Measurements from ENCODE around the gene NEK5.
A peak's percentile ranks its signal among the peaks of the same experiment; 100 is the strongest.

The NEK5 gene

GRCh38 chr13:52034616-52035226 lies 94.2 kb downstream of the NEK5 start:
- H3K9me3 ChIP-seq (ENCODE audit: control insufficient read depth, insufficient read depth, low read depth, low read length) = no peaks in the 10 kb centered on the region
- no peak overlapping the region for H3K4me3 ChIP-seq (ENCODE audit: low read depth, low read length)
- H3K36me3 ChIP-seq (ENCODE audit: control insufficient read depth in 2 of 2, insufficient read depth in 1 of 2, low read length in 2 of 2) = no peaks in the 10 kb centered on the region
- ChIA-PET POLR2A (no interaction called here), CTCF (interaction anchor here (0.5 to 0.6 kb wide), 2 partner anchors 33 to 51 kb away, joined by 3 to 4 read pairs; no protein-coding TSS in a partner anchor)
- TF ChIP-seq, protein P1, sequence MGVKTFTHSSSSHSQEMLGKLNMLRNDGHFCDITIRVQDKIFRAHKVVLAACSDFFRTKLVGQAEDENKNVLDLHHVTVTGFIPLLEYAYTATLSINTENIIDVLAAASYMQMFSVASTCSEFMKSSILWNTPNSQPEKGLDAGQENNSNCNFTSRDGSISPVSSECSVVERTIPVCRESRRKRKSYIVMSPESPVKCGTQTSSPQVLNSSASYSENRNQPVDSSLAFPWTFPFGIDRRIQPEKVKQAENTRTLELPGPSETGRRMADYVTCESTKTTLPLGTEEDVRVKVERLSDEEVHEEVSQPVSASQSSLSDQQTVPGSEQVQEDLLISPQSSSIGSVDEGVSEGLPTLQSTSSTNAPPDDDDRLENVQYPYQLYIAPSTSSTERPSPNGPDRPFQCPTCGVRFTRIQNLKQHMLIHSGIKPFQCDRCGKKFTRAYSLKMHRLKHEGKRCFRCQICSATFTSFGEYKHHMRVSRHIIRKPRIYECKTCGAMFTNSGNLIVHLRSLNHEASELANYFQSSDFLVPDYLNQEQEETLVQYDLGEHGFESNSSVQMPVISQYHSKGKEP (tag by site-specific recombination; IDR thresholded peaks at IDR 0.05) = peak; percentile 70; the same call in 1 of the 2 replicates
- peak; percentile 32; the same call in 1 of the 2 replicates for TF ChIP-seq FEZF1 (tag by site-specific recombination; IDR thresholded peaks at IDR 0.05)
- TF ChIP-seq SETDB1 (IDR thresholded peaks at IDR 0.05; ENCODE audit: insufficient read length, low read length) = peak; percentile 38
- TF ChIP-seq OSR2 (tag by site-specific recombination; IDR thresholded peaks at IDR 0.05) = no peak
- TF ChIP-seq PRDM6 (tag by site-specific recombination; IDR thresholded peaks at IDR 0.05) = peak; percentile 63; the same call in 1 of the 2 replicates
- H3K4me1 ChIP-seq (ENCODE audit: control insufficient read depth, insufficient read depth, low read length) = no peaks in the 10 kb centered on the region
- H3K27ac ChIP-seq (ENCODE audit: extremely low read depth, low read depth, low read length) = no peak overlapping the region

DNA sequence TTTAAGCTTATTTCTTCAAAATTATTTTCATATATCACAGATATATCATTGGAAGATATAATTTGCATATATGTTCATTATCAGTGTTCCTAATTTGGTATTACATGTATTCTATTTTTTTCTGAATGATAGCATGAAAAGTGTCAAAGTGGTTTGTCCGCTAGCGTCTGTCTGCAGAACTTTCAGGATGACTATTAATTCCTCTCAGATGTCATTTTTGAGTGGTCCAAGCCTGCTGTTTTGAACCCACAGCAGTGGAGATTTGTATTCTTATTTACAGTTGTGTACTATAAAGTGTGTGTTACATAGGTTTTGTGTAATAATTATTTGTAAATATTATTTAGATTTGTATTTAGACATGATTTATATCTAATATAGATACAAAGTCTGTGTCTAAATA lies 95.8 kb downstream of the NEK5 start:
- ChIA-PET POLR2A (interaction anchor here (2.0 kb wide), 1 partner anchor 21 kb away, joined by 6 read pairs; the partner anchor contains the start of gene ALG11), CTCF (interaction anchor here (0.6 kb wide), 1 partner anchor 36 kb away, joined by 3 read pairs; no protein-coding TSS in a partner anchor)

More for the DNA sequence above, 95.8 kb downstream of the NEK5 start:
- TF ChIP-seq, protein P2, sequence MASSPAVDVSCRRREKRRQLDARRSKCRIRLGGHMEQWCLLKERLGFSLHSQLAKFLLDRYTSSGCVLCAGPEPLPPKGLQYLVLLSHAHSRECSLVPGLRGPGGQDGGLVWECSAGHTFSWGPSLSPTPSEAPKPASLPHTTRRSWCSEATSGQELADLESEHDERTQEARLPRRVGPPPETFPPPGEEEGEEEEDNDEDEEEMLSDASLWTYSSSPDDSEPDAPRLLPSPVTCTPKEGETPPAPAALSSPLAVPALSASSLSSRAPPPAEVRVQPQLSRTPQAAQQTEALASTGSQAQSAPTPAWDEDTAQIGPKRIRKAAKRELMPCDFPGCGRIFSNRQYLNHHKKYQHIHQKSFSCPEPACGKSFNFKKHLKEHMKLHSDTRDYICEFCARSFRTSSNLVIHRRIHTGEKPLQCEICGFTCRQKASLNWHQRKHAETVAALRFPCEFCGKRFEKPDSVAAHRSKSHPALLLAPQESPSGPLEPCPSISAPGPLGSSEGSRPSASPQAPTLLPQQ (tag by site-specific recombination; IDR thresholded peaks at IDR 0.05) = no peak
- no peak for TF ChIP-seq ZBTB10 (tag by site-specific recombination; IDR thresholded peaks at IDR 0.05)
- TF ChIP-seq ZNF677 (tag by site-specific recombination; IDR thresholded peaks at IDR 0.05) = no peak
- no peak for TF ChIP-seq ZBTB20 (tag by site-specific recombination; IDR thresholded peaks at IDR 0.05)
- no peak for TF ChIP-seq ZNF596 (tag by site-specific recombination; IDR thresholded peaks at IDR 0.05)
- TF ChIP-seq ZNF184 (tag by site-specific recombination; IDR thresholded peaks at IDR 0.05) = no peak
- no peak for TF ChIP-seq ZEB2 (tag by site-specific recombination; IDR thresholded peaks at IDR 0.05)
- TF ChIP-seq ZNF174 (tag by site-specific recombination; IDR thresholded peaks at IDR 0.05) = no peak
- TF ChIP-seq ZNF530 (tag by site-specific recombination; IDR thresholded peaks at IDR 0.05; ENCODE audit: low read depth) = no peak
- TF ChIP-seq HOXA7 (CRISPR knock-in tag; IDR thresholded peaks at IDR 0.05; ENCODE audit: borderline replicate concordance) = no peak
- TF ChIP-seq HOXC10 (CRISPR knock-in tag; IDR thresholded peaks at IDR 0.05) = no peak
- no peak for TF ChIP-seq ZNF10 (tag by site-specific recombination; IDR thresholded peaks at IDR 0.05)
- no peak for TF ChIP-seq GLI4 (tag by site-specific recombination; IDR thresholded peaks at IDR 0.05)
- TF ChIP-seq KLF17 (tag by site-specific recombination; IDR thresholded peaks at IDR 0.05) = no peak
- TF ChIP-seq ZNF211 (tag by site-specific recombination; IDR thresholded peaks at IDR 0.05; ENCODE audit: low read depth) = no peak
- TF ChIP-seq PATZ1 (tag by site-specific recombination; IDR thresholded peaks at IDR 0.05) = no peak
- no peak for TF ChIP-seq ZNF639 (tag by site-specific recombination; IDR thresholded peaks at IDR 0.05)
- Histone ChIP-seq H3K9me3 (ENCODE audit: control insufficient read depth, insufficient read depth, low read depth, low read length) (no peaks in the 10 kb centered on the region), H3K4me3 (ENCODE audit: low read depth, low read length) (no peak overlapping the region), H3K27ac (ENCODE audit: extremely low read depth, low read depth, low read length) (no peak overlapping the region), H3K4me1 (ENCODE audit: control insufficient read depth, insufficient read depth, low read length) (no peaks in the 10 kb centered on the region), H3K36me3 (ENCODE audit: control insufficient read depth in 2 of 2, insufficient read depth in 1 of 2, low read length in 2 of 2) (peaks cover 0 to 3% of the 10 kb centered on the region in 2 experiments; a peak in 2 of 3 replicates)
